Measurements from ENCODE around the gene CNTN4.
A peak's percentile ranks its signal among the peaks of the same experiment; 100 is the strongest.

The CNTN4 gene

DNA sequence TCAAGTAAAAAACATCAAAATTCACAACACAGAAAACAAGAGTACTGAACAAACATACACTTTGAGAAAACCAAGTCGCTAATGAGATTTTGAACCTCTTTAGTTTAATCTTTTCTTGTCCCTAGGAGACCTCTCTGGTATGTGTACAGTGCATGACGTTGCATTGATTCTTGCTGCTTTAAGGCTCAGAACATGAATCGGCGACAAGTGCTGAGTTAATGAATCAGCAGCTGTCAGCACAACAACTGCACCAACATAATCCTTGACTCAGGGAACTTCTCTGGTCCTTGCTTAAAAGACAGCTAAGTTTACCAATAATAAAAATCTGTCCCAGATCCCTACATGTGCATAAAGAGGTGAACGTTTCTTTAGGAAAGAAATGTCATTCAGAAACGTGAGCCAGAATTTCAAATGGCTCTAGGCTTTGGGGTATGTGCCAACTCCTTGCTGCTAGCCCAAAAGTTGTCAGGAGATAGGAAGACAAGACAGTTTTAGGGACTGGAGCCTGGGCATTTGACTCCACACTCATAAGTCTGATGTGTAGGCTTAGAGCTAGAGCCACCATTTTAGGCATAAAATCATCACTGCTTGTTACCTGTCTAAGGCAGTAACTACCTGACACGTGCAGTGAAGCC, 924.6 kb downstream of the CNTN4 start:
- no peak for TF ChIP-seq CTCF (IDR thresholded peaks at IDR 0.05; ENCODE audit: insufficient read depth, low read depth, low read length, missing control alignments)
- no peak overlapping the region for H3K4me3 ChIP-seq (ENCODE audit: low read length)
- no peak for DNase-seq (ENCODE audit: low read depth)

- no peak for DNase-seq (ENCODE audit: low read depth)
Observed at GRCh38 chr3:3027976-3028567, 929.4 kb downstream of the CNTN4 start.

GRCh38 chr3:3031326-3031725, 932.7 kb downstream of the CNTN4 start:
- no peak for DNase-seq (ENCODE audit: low read depth)

More at GRCh38 chr3:3027976-3028567, 929.4 kb downstream of the CNTN4 start:
- no peak overlapping the region for H3K4me3 ChIP-seq (ENCODE audit: low read length)
- no peak for TF ChIP-seq CTCF (IDR thresholded peaks at IDR 0.05; ENCODE audit: insufficient read depth, low read depth, low read length, missing control alignments)

GRCh38 chr3:3037156-3037555, 938.5 kb downstream of the CNTN4 start:
- TF ChIP-seq CTCF (IDR thresholded peaks at IDR 0.05; ENCODE audit: insufficient read depth, low read depth, low read length, missing control alignments) = no peak
- H3K4me3 ChIP-seq (ENCODE audit: low read length) = no peak overlapping the region
- DNase-seq (ENCODE audit: low read depth) = no peak

More at GRCh38 chr3:3031326-3031725, 932.7 kb downstream of the CNTN4 start:
- TF ChIP-seq CTCF (IDR thresholded peaks at IDR 0.05; ENCODE audit: insufficient read depth, low read depth, low read length, missing control alignments) = no peak
- H3K4me3 ChIP-seq (ENCODE audit: low read length) = no peak overlapping the region

GRCh38 chr3:3038201-3038991, 939.7 kb downstream of the CNTN4 start:
- H3K4me3 ChIP-seq (ENCODE audit: low read length) = no peak overlapping the region
- no peak for TF ChIP-seq CTCF (IDR thresholded peaks at IDR 0.05; ENCODE audit: insufficient read depth, low read depth, low read length, missing control alignments)
- peak; percentile 33 for DNase-seq (ENCODE audit: low read depth)

DNA sequence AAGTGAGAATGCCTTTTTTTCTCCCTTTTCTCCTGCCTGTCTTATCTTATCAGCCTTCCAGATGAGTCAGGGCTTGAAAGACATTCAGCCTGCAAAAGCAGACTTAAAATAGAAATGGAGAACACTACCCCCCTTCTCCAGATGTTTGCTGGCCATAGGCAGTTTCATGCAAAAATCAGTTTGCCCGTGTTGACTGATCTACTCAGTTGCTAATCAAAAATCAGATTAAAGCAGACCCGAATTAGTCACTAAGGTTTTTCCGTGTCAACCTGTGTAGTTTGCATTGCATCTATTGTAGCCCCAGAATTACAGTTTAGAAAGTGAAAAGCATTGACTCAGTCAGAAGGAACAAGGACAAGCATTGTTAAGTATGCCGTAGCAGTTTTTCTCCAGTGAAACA, 955.3 kb downstream of the CNTN4 start:
- TF ChIP-seq CTCF (IDR thresholded peaks at IDR 0.05; ENCODE audit: insufficient read depth, low read depth, low read length, missing control alignments) = no peak
- DNase-seq (ENCODE audit: low read depth) = no peak
- no peak overlapping the region for H3K4me3 ChIP-seq (ENCODE audit: low read length)

Measured in epithelial cell of esophagus (primary cell).